IMR-90 (cell line): ENCODE measurements around the gene ZFAND2B. TPM values are rescaled to one million over a fixed set of nuclear protein-coding genes. Genes with fewer than 3 reads are reported as not detected.

ENCODE experiments used
- ATAC-seq: fragments of 200-7000 bp; cut with Tn5 transposase; 2 replicates; pipeline ENCODE4 v1.9.1; 2020; ENCODE audit warnings: low read depth, mild to moderate bottlenecking, moderate library complexity
- BruUV-seq: library from RNA; stranded (reverse); fragments of 400-500 nt; replicated peaks from 2 replicates; lab custom pipeline; 2021; lab: Mats Ljungman, UMichigan
- CTCF ChIA-PET: fragments of 300-600 bp; formaldehyde crosslinking; extraction: SDS; loops from one replicate; lab custom pipeline; 2021; ENCODE audit warnings: antibody characterized with exemption; lab: Yijun Ruan, JAX
- POLR2A ChIA-PET: fragments of 300-600 bp; sonication (Branson Sonifier 250); formaldehyde crosslinking; loops from one replicate; lab custom pipeline; 2022; ENCODE audit warnings: antibody characterized with exemption; ENCODE audit not compliant: unreplicated experiment; lab: Charles Lee
- DNase-seq: peaks from one replicate; pipeline ENCODE4 v3.0.0; 2013
- H2AFZ ChIP-seq: replicated peaks from 2 replicates; pipeline ENCODE3; 2013; ENCODE audit warnings: low read length, mild to moderate bottlenecking; ENCODE audit not compliant: poor library complexity
- H2AK5ac ChIP-seq: 2 replicates; pipeline ENCODE4 v1.6.1; 2013; ENCODE audit warnings: low read depth, low read length, inconsistent platforms
- H2AK9ac ChIP-seq: replicated peaks from 2 replicates; pipeline ENCODE3; 2013; ENCODE audit warnings: mild to moderate bottlenecking, low read depth, low read length, moderate library complexity; ENCODE audit not compliant: poor library complexity
- H2BK120ac ChIP-seq: 2 replicates; pipeline ENCODE4 v1.6.1; 2013; ENCODE audit warnings: low read depth, low read length, inconsistent platforms
- H2BK15ac ChIP-seq: 3 replicates; pipeline ENCODE4 v1.6.1; 2013; ENCODE audit warnings: low read depth, low read length, inconsistent platforms
- H2BK20ac ChIP-seq: 2 replicates; pipeline ENCODE4 v1.6.1; 2013; ENCODE audit warnings: low read depth, mild to moderate bottlenecking, inconsistent platforms, low read length, moderate library complexity
- H2BK5ac ChIP-seq: 2 replicates; pipeline ENCODE4 v1.6.1; 2013; ENCODE audit warnings: mild to moderate bottlenecking, low read depth, low read length, inconsistent platforms; ENCODE audit not compliant: poor library complexity, severe bottlenecking
- H3K14ac ChIP-seq: replicated peaks from 2 replicates; pipeline ENCODE4 v1.6.1; 2013; ENCODE audit warnings: low read depth, low read length, inconsistent platforms
- H3K18ac ChIP-seq: 2 replicates; pipeline ENCODE4 v1.6.1; 2013; ENCODE audit warnings: low read depth, low read length, control low read depth
- H3K23ac ChIP-seq: 2 replicates; pipeline ENCODE4 v1.6.1; 2013; ENCODE audit warnings: low read depth, low read length, inconsistent platforms
- H3K27ac ChIP-seq: 2 replicates; pipeline ENCODE4 v1.5.1; 2013; ENCODE audit warnings: mild to moderate bottlenecking, control low read depth, low read length; ENCODE audit not compliant: insufficient read depth
- H3K27me3 ChIP-seq: 2 replicates; pipeline ENCODE4 v1.6.1; 2013; ENCODE audit warnings: low read length; ENCODE audit not compliant: control insufficient read depth, insufficient read depth
- H3K36me3 ChIP-seq: 2 replicates; pipeline ENCODE4 v1.6.1; 2013; ENCODE audit warnings: low read length, mixed read lengths; ENCODE audit not compliant: control insufficient read depth, insufficient read depth
- H3K4ac ChIP-seq: 2 replicates; pipeline ENCODE4 v1.6.1; 2013; ENCODE audit warnings: low read depth, low read length, inconsistent platforms
- H3K4me1 ChIP-seq: 2 replicates; pipeline ENCODE4 v1.6.1; 2013; ENCODE audit warnings: low read length, mixed read lengths; ENCODE audit not compliant: control insufficient read depth, insufficient read depth
- H3K4me2 ChIP-seq: 2 replicates; pipeline ENCODE4 v1.6.1; 2013; ENCODE audit warnings: low read depth, mild to moderate bottlenecking, control low read depth, low read length, moderate library complexity
- H3K4me3 ChIP-seq: 2 replicates; pipeline ENCODE4 v1.5.1; 2013; ENCODE audit warnings: low read depth, mild to moderate bottlenecking, control low read depth, low read length, moderate library complexity; ENCODE audit not compliant: insufficient read depth
- H3K56ac ChIP-seq: 2 replicates; pipeline ENCODE4 v1.6.1; 2013; ENCODE audit warnings: low read length, inconsistent platforms; ENCODE audit not compliant: insufficient read depth; ENCODE audit errors: extremely low read depth
- H3K79me1 ChIP-seq, 2 experiments: 2 replicates each; pipeline ENCODE4 v1.6.1; 2013; ENCODE audit warnings: low read length in 2 of 2, inconsistent platforms in 1 of 2, low read depth in 1 of 2
- H3K9ac ChIP-seq: 2 replicates; pipeline ENCODE4 v1.6.1; 2013; ENCODE audit warnings: low read depth, low read length, control low read depth
- H3K9me1 ChIP-seq: 2 replicates; pipeline ENCODE4 v1.6.1; 2013; ENCODE audit warnings: low read length, inconsistent platforms; ENCODE audit not compliant: insufficient read depth
- H3K9me3 ChIP-seq: 2 replicates; pipeline ENCODE4 v1.6.1; 2013; ENCODE audit warnings: low read length; ENCODE audit not compliant: control insufficient read depth, insufficient read depth
- H4K20me1 ChIP-seq: 2 replicates; pipeline ENCODE4 v1.6.1; 2013; ENCODE audit warnings: low read length, inconsistent platforms; ENCODE audit not compliant: insufficient read depth
- H4K5ac ChIP-seq: 2 replicates; pipeline ENCODE4 v1.6.1; 2013; ENCODE audit warnings: mild to moderate bottlenecking, low read depth, low read length, control low read depth
- H4K8ac ChIP-seq, 2 experiments: 2 replicates each; pipeline ENCODE4 v1.6.1; 2013; ENCODE audit warnings: low read depth in 2 of 2, low read length in 2 of 2, control low read depth in 1 of 2, inconsistent platforms in 1 of 2
- H4K91ac ChIP-seq: 2 replicates; pipeline ENCODE4 v1.6.1; 2013; ENCODE audit warnings: low read depth, low read length, inconsistent platforms; ENCODE audit not compliant: insufficient read depth
- CEBPB ChIP-seq: IDR thresholded peaks from 2 replicates; pipeline ENCODE4 v1.6.1; 2012; ENCODE audit warnings: low read depth, low read length, improper control_type of control experiment
- CTCF ChIP-seq: conservative IDR thresholded peaks from 2 replicates; pipeline ENCODE4 v1.5.1; 2012; ENCODE audit warnings: mild to moderate bottlenecking, low read depth, low read length, improper control_type of control experiment
- ELK1 ChIP-seq: fragments of 150-350 bp; IDR thresholded peaks from 2 replicates; pipeline ENCODE4 v1.6.1; 2016; ENCODE audit warnings: low read depth, mild to moderate bottlenecking, low read length, moderate library complexity, borderline replicate concordance
- FOS ChIP-seq: fragments of 150-350 bp; IDR thresholded peaks from 2 replicates; pipeline ENCODE4 v1.6.1; 2016; ENCODE audit warnings: low read depth, low read length
- MAFK ChIP-seq: IDR thresholded peaks from 2 replicates; pipeline ENCODE4 v1.6.1; 2012; ENCODE audit warnings: low read depth, low read length, improper control_type of control experiment
- POLR2A ChIP-seq: IDR thresholded peaks from 2 replicates; pipeline ENCODE4 v1.6.1; 2012; ENCODE audit warnings: mild to moderate bottlenecking, low read depth, low read length
- WGBS, 2 experiments: methylation state at CpG; one replicate each; pipeline versions ENCODE4 v1.1.5 to v1.1.7; 2013; ENCODE audit warnings: missing lambda C conversion rate in 2 of 2; ENCODE audit not compliant: insufficient read length in 1 of 2; ENCODE audit errors: extremely low coverage in 2 of 2; 5-methylcytosine and 5-hydroxymethylcytosine counted together
- dilution Hi-C: fragments of 300-500 bp; cut with HindIII; formaldehyde crosslinking; loops from one replicate; pipeline ENCODE4 v1.14.3; 2018; ENCODE audit warnings: low sequenced_read_pairs; ENCODE audit not compliant: unreplicated experiment
- in situ Hi-C: fragments of 300-500 bp; cut with MboI; formaldehyde crosslinking; loops from 3 replicates; pipeline ENCODE4 v1.14.3; 2019; ENCODE audit warnings: low sequenced_read_pairs, inconsistent platforms, mixed read lengths
- intact Hi-C: fragments of 100-400 bp; cut with micrococcal nuclease; formaldehyde crosslinking; loops from 2 replicates; pipeline ENCODE4 v1.10.0; 2022
- polyA plus RNA-seq, 3 experiments: library from polyadenylated mRNA; depleted of rRNA; stranded (reverse); fragments of >200 nt; gene quantifications; 2 replicates each; pipeline ENCODE4 v1.2.3, GENCODE V29; 2012; ENCODE audit warnings: low replicate concordance in 1 of 3
- total RNA-seq: library from RNA; depleted of rRNA; stranded (reverse); fragments of >200 nt; gene quantifications from 2 replicates; pipeline ENCODE4 v1.2.3, GENCODE V29; 2012

The ZFAND2B gene
- total and polyA plus RNA-seq, 2 of the 4 experiments (the other 2 are of a cell fraction): 25.5 to 38.3 TPM

GRCh38 chr2:219214141-219214540, 7.6 kb downstream of the ZFAND2B start:
- no peak overlapping the region for H2BK120ac ChIP-seq
- intact Hi-C loops: no loop called here
- H4K91ac ChIP-seq: no peak overlapping the region
- DNase-seq (no peak), ATAC-seq (no peak)
- no peak overlapping the region for H3K23ac ChIP-seq
- POLR2A ChIA-PET: interaction anchor here (0.6 kb wide), 1 partner anchor 28 kb away, joined by 4 read pairs; no protein-coding TSS in a partner anchor
- no peak overlapping the region for H2BK5ac ChIP-seq
- no peaks in the 10 kb centered on the region for H3K27me3 ChIP-seq
- CTCF ChIA-PET: no interaction called here
- H3K27ac ChIP-seq: no peak overlapping the region
- no peak overlapping the region for H2BK15ac ChIP-seq
- 96% methylated on average over 8 of the region's 15 CpGs; no CpG with 5 or more reads in 1 of the 2 experiments for WGBS, 2 experiments
- H3K79me1 ChIP-seq: peaks cover 8 to 26% of the 10 kb centered on the region in 2 experiments; a peak in 3 of 4 replicates
- no peak overlapping the region for H4K8ac ChIP-seq
- H3K56ac ChIP-seq: no peak overlapping the region
- dilution Hi-C loops: no loop called here
- no TSS peak for BruUV-seq
- no peaks in the 10 kb centered on the region for H3K9me3 ChIP-seq
- no peak overlapping the region for H2AK5ac ChIP-seq
- H4K5ac ChIP-seq: no peak overlapping the region
- H3K18ac ChIP-seq: no peak overlapping the region
- no peak overlapping the region for H3K4ac ChIP-seq
- H4K20me1 ChIP-seq: peaks cover 11% of the 10 kb centered on the region
- H3K4me2 ChIP-seq: no peak overlapping the region
- H3K36me3 ChIP-seq: peaks cover 52% of the 10 kb centered on the region
- H3K4me3 ChIP-seq: no peak overlapping the region
- in situ Hi-C loops: no loop called here
- no peak overlapping the region for H3K9ac ChIP-seq
- H2AK9ac ChIP-seq: peak overlapping the region; percentile 12
- peaks cover 1% of the 10 kb centered on the region; the same call in 1 of the 2 replicates for H3K4me1 ChIP-seq
- H2AFZ ChIP-seq: no peak overlapping the region
- no peak overlapping the region for H2BK20ac ChIP-seq
- peaks cover 6% of the 10 kb centered on the region for H3K9me1 ChIP-seq
- no peak overlapping the region for H3K14ac ChIP-seq
- TF ChIP-seq ELK1: no peak
- no peak for TF ChIP-seq POLR2A
- no peak for TF ChIP-seq MAFK
- TF ChIP-seq CEBPB: no peak
- TF ChIP-seq CTCF: no peak
- TF ChIP-seq FOS: no peak
